Panc1 (cell line): ENCODE data around the gene MBTPS1. TPM values are rescaled to one million over a fixed set of nuclear protein-coding genes. Genes with fewer than 3 reads are reported as not detected.

ENCODE experiments used
- ATAC-seq: fragments of 200-7000 bp; cut with Tn5 transposase; 2 replicates; pipeline ENCODE4 v1.9.1; 2020; ENCODE audit warnings: mild to moderate bottlenecking, moderate library complexity
- BruUV-seq: library from RNA; stranded (reverse); fragments of 400-500 nt; replicated peaks from 2 replicates; lab custom pipeline; 2021; lab: Mats Ljungman, UMichigan
- CTCF ChIA-PET: fragments of 300-600 bp; sonication (Branson Sonifier 250); formaldehyde crosslinking; loops from one replicate; lab custom pipeline; 2022; ENCODE audit warnings: antibody characterized with exemption; lab: Charles Lee
- POLR2A ChIA-PET: fragments of 300-600 bp; sonication (Branson Sonifier 250); formaldehyde crosslinking; loops from one replicate; lab custom pipeline; 2022; ENCODE audit warnings: antibody characterized with exemption; lab: Charles Lee
- DNase-seq: peaks from one replicate; pipeline ENCODE4 v3.0.0-alpha.2; 2010; ENCODE audit warnings: low read depth, low spot score
- H3K27ac ChIP-seq: 2 replicates; pipeline ENCODE4 v1.5.1; 2011; ENCODE audit warnings: mild to moderate bottlenecking, low read length, inconsistent platforms
- H3K27me3 ChIP-seq: fragments of 200-500 bp; sonication (Bioruptor generic); 2 replicates; pipeline ENCODE4 v1.6.0; 2014; ENCODE audit warnings: low read length, inconsistent platforms; ENCODE audit not compliant: control insufficient read depth, insufficient read depth
- H3K36me3 ChIP-seq: fragments of 200-500 bp; sonication (Bioruptor generic); 2 replicates; pipeline ENCODE4 v1.5.1; 2014; ENCODE audit warnings: inconsistent platforms, mild to moderate bottlenecking, low read length, moderate library complexity; ENCODE audit not compliant: control insufficient read depth, insufficient read depth
- H3K4me1 ChIP-seq: 2 replicates; pipeline ENCODE4 v1.5.1; 2011; ENCODE audit warnings: inconsistent platforms, mild to moderate bottlenecking, low read length, moderate library complexity; ENCODE audit not compliant: control insufficient read depth, insufficient read depth
- H3K4me3 ChIP-seq, 2 experiments: 2 replicates each; pipeline ENCODE4 v1.5.1; 2011 to 2012; ENCODE audit warnings: low read depth in 2 of 2, low read length in 2 of 2, mild to moderate bottlenecking in 2 of 2, inconsistent platforms in 1 of 2, moderate library complexity in 1 of 2
- H3K9me3 ChIP-seq: fragments of 200-500 bp; sonication (Bioruptor generic); 2 replicates; pipeline ENCODE4 v1.5.1; 2014; ENCODE audit warnings: low read depth, mild to moderate bottlenecking, inconsistent platforms, low read length, moderate library complexity; ENCODE audit not compliant: control insufficient read depth, insufficient read depth
- POLR2AphosphoS5 ChIP-seq: IDR thresholded peaks from 2 replicates; pipeline ENCODE4 v1.6.1; 2012; ENCODE audit warnings: mild to moderate bottlenecking, low read depth, low read length, moderate library complexity
- REST ChIP-seq, 2 experiments: IDR thresholded peaks; 2 replicates each; pipeline ENCODE4 v1.6.1; 2011 to 2012; ENCODE audit warnings: low read depth in 2 of 2, control low read depth in 1 of 2, low read length in 1 of 2, mild to moderate bottlenecking in 1 of 2, moderate library complexity in 1 of 2; ENCODE audit not compliant: insufficient read depth in 1 of 2
- SIN3A ChIP-seq: IDR thresholded peaks from 2 replicates; pipeline ENCODE4 v1.6.1; 2012; ENCODE audit warnings: low read depth, mild to moderate bottlenecking, low read length, moderate library complexity, borderline replicate concordance; ENCODE audit not compliant: insufficient read depth
- TCF7L2 ChIP-seq: IDR thresholded peaks from 2 replicates; pipeline ENCODE4 v1.6.1; 2011; ENCODE audit warnings: mild to moderate bottlenecking, low read depth, low read length, inconsistent platforms
- in situ Hi-C: cut with HindIII; loops from 2 replicates; pipeline ENCODE4 v1.10.0; 2016; ENCODE audit warnings: low sequenced_read_pairs, low pct_unique_long_range_greater_than_20kb
- intact Hi-C: fragments of 100-400 bp; cut with micrococcal nuclease; formaldehyde crosslinking; loops from one replicate; pipeline ENCODE4 v1.10.0; 2022; ENCODE audit not compliant: unreplicated experiment
- total RNA-seq: library from RNA; stranded (reverse); gene quantifications from one replicate; pipeline ENCODE4 v1.2.1, GENCODE V29; 2021; ENCODE audit not compliant: unreplicated experiment
- TF ChIP-seq, protein P1 (sequence below): fragments of 450-650 bp; IDR thresholded peaks from 2 replicates; pipeline ENCODE4 v1.5.1; 2017; ENCODE audit warnings: mild to moderate bottlenecking

Gene MBTPS1
- total RNA-seq, 1 experiment from 2014 or later, result 66.8 TPM

DNA sequence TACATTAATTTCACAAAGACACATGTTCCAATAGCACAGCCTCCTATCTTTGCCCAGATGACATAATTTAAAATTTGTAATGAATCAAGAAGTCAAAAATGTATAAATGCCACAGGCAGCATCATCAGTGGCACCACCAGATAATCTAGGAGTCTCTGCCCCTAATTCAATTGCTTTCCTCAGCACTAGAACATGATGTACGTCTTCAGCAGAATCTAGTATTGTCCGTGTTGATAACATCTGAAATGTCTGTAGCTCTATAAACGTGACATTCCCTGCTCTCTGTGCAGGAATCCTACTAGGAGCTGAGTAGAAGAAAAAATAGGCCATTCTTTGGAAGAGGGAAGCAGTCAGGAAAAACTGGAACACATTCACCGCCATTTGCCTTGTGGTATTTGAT lies 52.8 kb downstream of the MBTPS1 start:
- H3K36me3 ChIP-seq, result peaks cover 6% of the 10 kb centered on the region
- CTCF ChIA-PET, result interaction anchor here (1.2 kb wide), 1 partner anchor 107 kb away, joined by 4 read pairs; no protein-coding TSS in a partner anchor
- intact Hi-C loops, result no loop called here
- H3K9me3 ChIP-seq, result no peaks in the 10 kb centered on the region
- no peaks in the 10 kb centered on the region for H3K27me3 ChIP-seq
- POLR2A ChIA-PET, result no interaction called here
- no peaks in the 10 kb centered on the region for H3K4me1 ChIP-seq
- DNase-seq, result no peak
- no peak overlapping the region for H3K27ac ChIP-seq
- ATAC-seq, result no peak
- BruUV-seq, result no TSS peak
- no peak overlapping the region for H3K4me3 ChIP-seq
- in situ Hi-C loops, result no loop called here
- TF ChIP-seq, protein P1, sequence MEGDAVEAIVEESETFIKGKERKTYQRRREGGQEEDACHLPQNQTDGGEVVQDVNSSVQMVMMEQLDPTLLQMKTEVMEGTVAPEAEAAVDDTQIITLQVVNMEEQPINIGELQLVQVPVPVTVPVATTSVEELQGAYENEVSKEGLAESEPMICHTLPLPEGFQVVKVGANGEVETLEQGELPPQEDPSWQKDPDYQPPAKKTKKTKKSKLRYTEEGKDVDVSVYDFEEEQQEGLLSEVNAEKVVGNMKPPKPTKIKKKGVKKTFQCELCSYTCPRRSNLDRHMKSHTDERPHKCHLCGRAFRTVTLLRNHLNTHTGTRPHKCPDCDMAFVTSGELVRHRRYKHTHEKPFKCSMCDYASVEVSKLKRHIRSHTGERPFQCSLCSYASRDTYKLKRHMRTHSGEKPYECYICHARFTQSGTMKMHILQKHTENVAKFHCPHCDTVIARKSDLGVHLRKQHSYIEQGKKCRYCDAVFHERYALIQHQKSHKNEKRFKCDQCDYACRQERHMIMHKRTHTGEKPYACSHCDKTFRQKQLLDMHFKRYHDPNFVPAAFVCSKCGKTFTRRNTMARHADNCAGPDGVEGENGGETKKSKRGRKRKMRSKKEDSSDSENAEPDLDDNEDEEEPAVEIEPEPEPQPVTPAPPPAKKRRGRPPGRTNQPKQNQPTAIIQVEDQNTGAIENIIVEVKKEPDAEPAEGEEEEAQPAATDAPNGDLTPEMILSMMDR, result no peak
- no peak for TF ChIP-seq POLR2AphosphoS5
- TF ChIP-seq SIN3A, result no peak
- no peak for TF ChIP-seq REST (IDR thresholded peaks at IDR 0.05; ENCODE audit: insufficient read depth in 1 of 2, low read depth in 2 of 2, low read length in 1 of 2)
- no peak for TF ChIP-seq TCF7L2

DNA sequence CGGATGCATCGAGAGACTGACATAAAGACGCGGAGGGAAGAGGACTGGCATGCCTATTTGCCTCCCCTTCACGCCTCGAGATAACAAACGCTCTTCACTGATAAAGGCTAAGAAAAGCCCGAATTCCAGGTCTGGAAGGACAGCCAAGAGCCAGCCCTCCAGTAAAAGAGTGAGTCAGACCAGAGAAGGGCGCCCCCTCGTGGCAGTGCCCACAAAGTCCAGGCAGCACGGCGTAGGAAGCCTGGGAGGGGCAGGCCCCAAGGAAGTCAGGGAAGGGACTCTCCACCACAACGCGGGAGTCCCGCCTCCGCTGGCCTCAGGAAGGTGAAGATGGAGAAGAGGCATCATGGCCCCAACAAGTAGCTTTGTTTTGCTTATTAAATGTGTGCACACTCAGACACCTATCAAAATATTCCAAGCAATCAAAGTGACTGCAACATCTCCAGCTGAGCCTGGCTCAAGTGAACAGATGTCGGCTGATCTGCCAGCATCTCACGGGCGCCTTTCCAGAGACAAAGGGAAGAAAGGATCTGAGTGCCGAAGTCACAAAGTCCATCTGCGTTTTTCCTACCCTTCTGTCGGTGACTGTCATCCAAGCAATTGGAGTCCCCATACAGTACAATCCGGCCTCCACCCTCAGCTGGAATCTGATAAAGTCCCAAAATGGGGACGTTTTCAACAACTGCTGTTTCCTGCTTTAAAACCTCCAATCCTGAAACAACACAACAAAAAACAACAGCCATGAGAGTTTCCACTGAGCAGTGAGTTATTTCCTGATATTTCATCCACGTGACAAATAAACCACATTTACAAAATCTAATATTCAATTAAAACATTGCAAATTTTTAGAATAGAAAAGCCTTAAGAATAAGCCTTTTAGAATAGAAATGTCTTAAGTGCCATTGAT lies 53.8 kb downstream of the MBTPS1 start:
- no peaks in the 10 kb centered on the region for H3K9me3 ChIP-seq
- H3K4me1 ChIP-seq, result no peaks in the 10 kb centered on the region
- BruUV-seq, result no TSS peak
- ATAC-seq (peak; percentile 97), DNase-seq (no peak)
- in situ Hi-C loops, result no loop called here
- TF ChIP-seq REST (IDR thresholded peaks at IDR 0.05; ENCODE audit: insufficient read depth in 1 of 2, low read depth in 2 of 2, low read length in 1 of 2), result no peak
- no peak for TF ChIP-seq POLR2AphosphoS5
- TF ChIP-seq, protein P1, result peak; percentile 87
- no peak for TF ChIP-seq TCF7L2
- TF ChIP-seq SIN3A, result no peak
- H3K27ac ChIP-seq, result no peak overlapping the region
- intact Hi-C loops, result no loop called here
- no peaks in the 10 kb centered on the region for H3K27me3 ChIP-seq
- ChIA-PET POLR2A (no interaction called here), CTCF (interaction anchor here (1.2 kb wide), 1 partner anchor 106 kb away, joined by 4 read pairs; no protein-coding TSS in a partner anchor)
- no peak overlapping the region for H3K4me3 ChIP-seq
- peaks cover 6% of the 10 kb centered on the region for H3K36me3 ChIP-seq
